ENCODE data around the gene ACTRT2. TPM values are rescaled to one million over a fixed set of nuclear protein-coding genes. Genes with fewer than 3 reads are reported as not detected.
A peak's percentile ranks its signal among the peaks of the same experiment; 100 is the strongest.

Gene ACTRT2
- total RNA-seq, 1 donor from 2014 or later = not detected

- DNase-seq (ENCODE audit: low spot score in 2 of 2) (no peak), FAIRE-seq (no peak)
These were observed 38.0 kb upstream of the ACTRT2 start for GRCh38 chr1:2983319-2983705.

DNA sequence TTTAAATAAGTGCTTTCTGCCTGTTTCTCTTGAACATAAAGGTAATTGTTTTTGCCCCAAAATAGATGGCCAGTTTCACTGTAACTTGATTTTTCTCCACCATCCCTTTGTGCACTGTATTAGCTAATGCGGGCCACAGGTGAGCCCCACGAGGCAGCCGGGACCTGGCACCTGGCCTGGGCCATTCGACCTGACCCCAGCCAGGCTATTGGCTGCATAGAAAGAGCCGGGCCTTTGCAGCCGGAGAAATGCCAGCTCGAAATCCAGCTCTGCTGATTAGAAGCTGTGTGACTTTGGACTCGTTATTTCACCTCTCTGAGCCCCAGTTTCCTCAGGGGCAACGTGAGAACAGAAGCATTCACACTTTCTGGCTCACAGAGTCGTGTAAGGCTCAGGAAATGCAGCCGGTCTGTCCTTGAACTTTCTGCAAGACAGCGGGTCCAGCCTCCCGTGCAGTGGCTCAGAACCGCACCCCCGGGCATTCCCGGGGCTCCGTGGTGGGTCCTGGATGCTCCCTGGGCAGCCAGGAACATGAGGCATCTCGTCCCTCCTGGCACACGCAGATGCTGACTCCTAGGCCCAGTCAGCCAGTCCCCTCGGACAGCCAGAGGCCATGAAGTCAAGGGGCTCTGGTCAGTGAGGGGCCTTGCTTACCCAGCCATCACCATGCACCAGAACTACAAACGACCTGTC is 37.4 kb upstream of the ACTRT2 start:
- FAIRE-seq (no peak), DNase-seq (ENCODE audit: low spot score in 2 of 2) (no peak)

- DNase-seq (ENCODE audit: low spot score in 2 of 2) (no peak), FAIRE-seq (no peak)
These were observed 36.7 kb upstream of the ACTRT2 start for GRCh38 chr1:2984399-2985061.

DNA sequence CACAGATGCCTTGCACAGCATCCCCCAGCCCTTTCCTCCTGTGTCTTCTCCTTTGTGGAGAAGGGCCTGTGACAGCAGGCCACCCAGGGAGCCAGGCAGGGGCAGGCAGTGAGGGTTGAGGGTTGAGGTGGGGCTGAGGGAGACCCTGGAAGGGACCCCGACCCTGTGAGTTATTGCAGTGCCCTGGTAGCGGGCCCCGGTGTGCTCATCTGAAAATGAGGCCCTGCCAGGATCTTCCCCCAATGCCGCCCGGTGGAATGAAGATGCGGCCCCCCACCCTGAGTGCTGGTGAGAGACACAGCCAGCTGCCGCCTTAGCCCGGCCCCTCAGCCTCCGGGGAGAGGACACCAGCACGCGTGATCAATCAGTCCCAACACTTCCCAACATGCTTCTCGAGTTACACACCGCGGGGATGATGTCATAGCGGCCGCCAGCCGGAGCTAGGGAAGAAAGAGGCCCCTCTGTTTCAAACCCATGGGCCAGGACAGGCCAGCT is 36.2 kb upstream of the ACTRT2 start:
- FAIRE-seq = no peak
- peak in 1 of 2 donors; percentile 49 for DNase-seq (ENCODE audit: low spot score in 2 of 2)

- DNase-seq (ENCODE audit: low spot score in 2 of 2) (no peak), FAIRE-seq (no peak)
These were observed 35.3 kb upstream of the ACTRT2 start for GRCh38 chr1:2985694-2986548.

- FAIRE-seq (no peak), DNase-seq (ENCODE audit: low spot score in 2 of 2) (no peak)
These were observed 34.5 kb upstream of the ACTRT2 start for GRCh38 chr1:2986549-2987305.

DNA sequence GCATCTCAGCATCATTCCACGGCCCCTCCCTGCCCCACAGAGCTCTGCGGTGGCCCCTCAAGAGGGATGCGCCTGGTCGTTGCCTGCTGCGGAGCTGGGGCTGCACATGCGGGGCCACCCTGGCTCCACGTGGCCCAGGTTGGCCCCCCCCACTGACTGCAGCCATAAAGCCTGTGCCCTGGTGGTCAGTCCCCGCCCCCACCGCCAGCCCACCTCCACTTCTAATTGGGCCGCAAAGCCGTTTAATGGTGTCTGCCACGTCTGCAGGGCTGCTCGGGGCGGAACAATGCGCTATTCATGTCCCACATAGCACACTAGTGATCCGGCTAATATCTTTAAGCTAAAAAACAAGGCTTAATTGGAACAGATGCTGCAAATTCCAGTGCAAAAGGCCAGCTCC is 33.5 kb upstream of the ACTRT2 start:
- FAIRE-seq = no peak
- DNase-seq (ENCODE audit: low spot score in 2 of 2) = no peak

GRCh38 chr1:2988256-2988655 is 33.0 kb upstream of the ACTRT2 start:
- FAIRE-seq (no peak), DNase-seq (ENCODE audit: low spot score in 2 of 2) (no peak)

DNA sequence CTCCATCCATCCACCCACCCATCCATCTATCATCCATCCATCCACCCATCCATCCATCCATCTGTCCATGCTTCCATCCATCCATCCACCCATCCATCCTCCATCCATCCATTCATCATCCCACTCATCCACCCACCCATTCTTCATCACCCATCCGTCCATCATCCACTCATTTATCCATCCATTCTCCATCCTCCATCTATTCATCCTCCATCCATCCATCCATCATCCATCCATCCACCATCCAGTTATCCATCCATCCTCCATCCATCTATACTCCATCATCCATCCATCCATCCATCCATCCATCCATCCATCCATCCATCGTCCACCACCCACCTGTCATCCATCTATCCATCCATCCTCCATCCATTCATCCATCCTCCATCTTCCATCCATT is 32.1 kb upstream of the ACTRT2 start:
- FAIRE-seq (no peak), DNase-seq (ENCODE audit: low spot score in 2 of 2) (no peak)

DNA sequence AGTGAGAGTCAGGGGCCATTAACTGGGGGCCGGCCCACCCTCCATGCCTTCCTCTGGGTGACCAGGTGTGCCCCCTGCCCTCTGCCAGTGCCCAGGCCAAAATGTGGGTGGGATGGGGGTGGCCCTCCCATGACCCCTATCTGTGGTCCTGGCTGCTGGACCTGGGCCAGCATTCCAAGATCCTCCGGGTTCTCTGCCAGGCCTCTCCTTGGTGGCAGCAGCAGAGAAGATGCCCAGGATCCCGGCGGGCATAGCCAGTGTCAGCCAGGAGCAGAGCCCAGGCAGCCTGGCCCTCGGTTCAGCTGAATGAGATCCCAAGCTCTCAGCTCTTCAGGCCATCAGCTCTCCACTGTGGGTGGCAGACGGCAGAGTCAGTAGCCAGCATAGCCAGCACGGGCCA is 31.3 kb upstream of the ACTRT2 start:
- FAIRE-seq = no peak
- no peak for DNase-seq (ENCODE audit: low spot score in 2 of 2)

DNA sequence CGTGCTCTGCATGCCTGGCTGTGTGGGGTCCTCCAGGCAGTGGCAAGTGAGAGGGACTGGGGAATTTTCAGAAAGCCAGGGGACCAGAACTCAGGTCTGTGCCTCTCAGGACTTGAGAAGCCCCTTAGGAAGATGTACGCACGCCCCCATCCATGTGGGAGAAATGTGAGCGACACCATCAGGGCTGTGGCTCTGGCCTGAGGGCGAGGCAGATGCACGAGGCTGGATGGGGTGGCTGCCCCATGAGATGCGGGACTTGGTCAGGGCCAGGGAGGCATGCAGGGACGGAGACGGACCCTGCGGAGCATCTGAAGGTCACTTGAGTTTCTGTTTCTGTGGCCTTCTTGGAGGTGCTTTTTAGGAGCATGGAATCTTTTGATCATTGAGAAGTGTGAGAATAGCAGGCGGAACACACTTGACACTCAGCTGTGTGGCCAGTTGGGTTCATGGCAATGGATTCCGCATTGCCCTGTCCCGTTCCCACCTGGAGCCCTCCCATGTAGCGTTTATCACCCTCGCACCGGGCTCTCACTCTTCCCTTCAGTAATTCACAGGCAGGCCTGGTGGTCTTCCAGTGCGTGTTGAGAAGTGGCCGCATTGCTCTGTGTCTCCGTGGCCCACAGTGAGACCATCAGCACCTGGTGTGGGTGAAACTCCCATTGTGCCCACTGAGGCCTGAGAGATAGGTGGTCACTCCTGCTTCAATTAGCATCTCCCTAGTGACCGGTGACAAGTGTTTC is 30.7 kb upstream of the ACTRT2 start:
- FAIRE-seq = no peak
- DNase-seq (ENCODE audit: low spot score in 2 of 2) = no peak

DNA sequence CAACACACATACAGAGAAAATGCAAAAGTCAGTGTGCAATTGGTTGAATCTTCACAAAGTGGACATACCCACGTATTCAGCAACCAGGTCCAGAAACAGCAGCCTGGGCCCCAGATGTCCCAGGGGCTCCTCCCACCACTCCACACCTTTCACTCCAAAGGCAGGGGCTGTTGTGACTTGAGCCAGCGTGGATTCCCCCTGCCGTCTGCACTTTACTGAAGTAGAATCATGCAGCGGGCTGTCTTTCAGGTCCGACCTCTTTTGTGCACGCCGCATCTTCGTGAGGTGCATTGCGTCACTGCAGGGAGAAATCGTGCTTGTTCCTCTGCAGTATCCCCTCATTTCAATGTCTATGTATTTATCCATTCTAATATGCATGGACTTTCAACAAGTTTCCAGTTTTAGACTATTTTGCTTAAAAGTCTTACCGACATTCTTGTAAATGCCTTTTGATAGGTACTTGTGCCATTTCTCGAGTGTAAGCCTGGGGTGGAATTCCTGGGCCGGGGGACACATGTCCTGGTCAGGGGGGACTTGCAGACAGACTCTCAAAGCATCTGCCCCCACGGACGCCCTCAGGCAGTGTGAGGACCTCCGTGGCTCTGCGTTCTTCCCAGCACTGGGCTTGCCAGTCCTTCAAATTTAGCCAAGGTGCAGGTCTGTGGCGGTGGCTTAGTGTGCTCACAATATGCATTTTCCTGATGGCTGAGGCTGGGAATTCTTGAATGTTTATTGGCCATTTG is 29.3 kb upstream of the ACTRT2 start:
- FAIRE-seq (no peak), DNase-seq (ENCODE audit: low spot score in 2 of 2) (no peak)

DNA sequence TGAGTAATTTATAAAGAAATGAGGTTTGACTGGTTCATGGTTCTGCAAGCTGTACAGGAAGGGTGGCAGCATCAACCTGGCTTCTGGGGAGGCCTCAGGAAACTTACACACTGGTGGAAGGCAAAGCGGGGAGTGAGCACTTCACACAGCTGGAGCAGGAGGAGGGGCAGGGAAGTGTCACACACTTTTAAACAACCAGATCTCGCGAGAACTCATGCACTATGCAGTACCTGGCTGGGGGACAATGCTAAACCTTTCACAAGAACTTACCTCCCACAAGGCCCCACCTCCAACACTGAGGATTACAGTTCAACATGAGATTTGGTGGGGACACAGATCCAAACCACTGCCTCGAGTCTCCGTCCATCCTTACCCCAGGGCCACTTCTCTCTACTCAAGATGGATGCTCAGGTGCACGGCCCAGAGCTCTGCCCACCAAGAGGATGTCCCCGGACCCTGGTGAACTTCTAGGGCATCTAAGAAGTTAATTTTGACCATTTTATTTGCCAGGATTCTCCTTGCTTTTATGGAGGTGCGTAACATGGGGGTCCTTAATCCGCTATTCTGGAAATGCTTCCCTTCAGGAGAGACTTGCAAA is 22.7 kb upstream of the ACTRT2 start:
- FAIRE-seq (no peak), DNase-seq (ENCODE audit: low spot score in 2 of 2) (no peak)

DNA sequence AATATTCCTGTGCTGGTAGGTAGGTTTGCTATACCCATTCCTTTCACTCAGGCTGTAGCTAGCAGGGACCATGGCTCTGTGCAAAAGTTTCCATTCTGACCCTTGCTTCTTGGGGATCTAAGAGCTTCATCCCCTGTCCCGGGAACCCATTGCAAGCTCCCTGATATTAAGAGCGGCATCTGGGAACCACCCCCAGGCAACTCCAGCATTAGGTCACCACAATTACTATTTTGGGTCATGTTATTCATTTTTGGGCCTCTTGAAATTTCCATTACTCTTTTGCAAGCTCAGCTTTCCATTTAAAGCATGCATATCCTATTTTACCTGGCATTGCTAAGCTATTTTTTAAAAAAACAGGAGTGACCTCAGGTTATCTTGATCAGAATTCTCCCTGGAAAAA is 22.1 kb upstream of the ACTRT2 start:
- FAIRE-seq = no peak
- DNase-seq (ENCODE audit: low spot score in 2 of 2) = no peak

DNA sequence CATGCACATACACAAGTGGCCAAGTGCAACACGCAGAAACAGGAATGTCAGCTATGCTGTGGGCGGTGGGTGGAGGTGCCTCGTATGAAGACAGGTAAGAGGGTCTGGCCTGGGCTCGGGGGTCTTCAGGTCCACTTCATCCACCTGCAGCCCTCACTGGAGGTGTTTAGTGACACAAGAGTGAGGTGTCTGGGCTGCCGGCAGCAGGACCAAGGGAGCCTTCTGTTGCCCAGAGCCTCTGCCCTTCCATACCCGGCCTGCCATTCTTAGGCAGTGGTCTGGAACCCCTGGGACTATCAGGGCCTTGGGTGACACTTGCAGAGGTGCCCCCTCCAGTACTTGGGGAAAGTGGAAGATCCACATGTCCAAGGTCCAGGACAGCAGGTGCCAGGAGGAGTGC is 21.7 kb upstream of the ACTRT2 start:
- DNase-seq (ENCODE audit: low spot score in 2 of 2) (no peak), FAIRE-seq (no peak)

- FAIRE-seq (no peak), DNase-seq (ENCODE audit: low spot score in 2 of 2) (no peak)
These were observed 21.1 kb upstream of the ACTRT2 start for GRCh38 chr1:3000214-3000613.

DNA sequence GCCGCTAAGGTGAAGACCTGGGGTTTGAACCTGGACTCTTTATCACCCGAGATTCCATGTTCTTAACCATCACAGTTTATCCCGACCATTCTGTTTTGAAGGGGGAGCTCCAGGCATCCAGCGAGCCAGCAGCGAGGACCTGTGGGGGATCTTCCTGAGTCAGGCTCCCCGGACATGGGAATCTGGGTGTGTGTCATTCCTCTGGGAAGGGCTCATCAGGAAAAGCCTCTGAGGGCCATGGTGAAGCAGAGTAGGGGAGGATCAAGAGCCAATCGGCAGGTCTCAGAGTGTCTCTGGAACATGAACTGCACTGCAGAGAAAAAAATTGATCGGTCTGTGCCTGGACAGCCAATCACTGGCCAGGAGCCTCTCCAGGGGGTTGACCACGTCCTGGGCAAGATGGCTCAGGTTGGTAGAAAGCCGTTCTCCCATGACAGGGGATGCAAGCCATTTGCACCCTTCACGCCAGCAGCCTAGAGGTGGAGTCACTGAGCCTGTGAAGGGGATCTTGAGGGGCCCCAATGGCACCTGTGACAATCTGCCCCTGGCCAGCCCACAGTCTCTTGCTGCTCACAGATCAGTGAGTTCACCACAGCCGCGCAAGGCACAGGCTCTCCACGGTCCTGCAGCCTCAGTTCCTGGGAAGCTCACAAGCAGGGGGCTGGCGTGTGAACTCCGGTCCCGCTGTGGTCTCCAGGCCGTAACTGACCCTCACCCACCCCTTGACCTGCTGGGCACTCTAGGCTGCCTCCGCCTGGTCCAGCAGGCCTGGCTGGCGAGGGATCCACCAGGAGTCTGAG is 20.4 kb upstream of the ACTRT2 start:
- FAIRE-seq (no peak), DNase-seq (ENCODE audit: low spot score in 2 of 2) (no peak)
